WTC11 (cell line): ENCODE data around the gene MAPKAPK3. TPM values are rescaled to one million over a fixed set of nuclear protein-coding genes. Genes with fewer than 3 reads are reported as not detected.

Source experiments
- ATAC-seq: fragments of 200-7000 bp; cut with Tn5 transposase; 2 replicates; pipeline ENCODE4 v1.10.0; 2021; ENCODE audit warnings: mild to moderate bottlenecking, moderate library complexity
- CTCF ChIA-PET: fragments of 300-600 bp; sonication (Branson Sonifier 250); formaldehyde crosslinking; loops from one replicate; lab custom pipeline; 2021; ENCODE audit warnings: antibody characterized with exemption; lab: Charles Lee
- POLR2A ChIA-PET: fragments of 350-600 bp; sonication (Branson Sonifier 250); formaldehyde crosslinking; loops from one replicate; lab custom pipeline; 2021; ENCODE audit warnings: antibody characterized with exemption; lab: Charles Lee
- DNase-seq: peaks from one replicate; pipeline ENCODE4 v3.0.0; 2021; ENCODE audit warnings: low spot score
- H3K27ac Mint-ChIP-seq: 2 replicates; pipeline ENCODE4 v1.8.0; 2021; ENCODE audit warnings: mixed read lengths
- H3K27me3 Mint-ChIP-seq: 2 replicates; pipeline ENCODE4 v1.8.0; 2021; ENCODE audit warnings: low read depth, mild to moderate bottlenecking, moderate library complexity, mixed read lengths
- H3K36me3 Mint-ChIP-seq: 2 replicates; pipeline ENCODE4 v1.8.0; 2021; ENCODE audit warnings: mixed read lengths
- H3K4me1 Mint-ChIP-seq: 2 replicates; pipeline ENCODE4 v1.8.0; 2022; ENCODE audit warnings: mixed read lengths
- H3K4me3 Mint-ChIP-seq: 2 replicates; pipeline ENCODE4 v1.8.0; 2021; ENCODE audit warnings: mild to moderate bottlenecking, moderate library complexity, mixed read lengths
- H3K9me3 Mint-ChIP-seq: 2 replicates; pipeline ENCODE4 v1.8.0; 2021; ENCODE audit warnings: mixed read lengths
- ATF6 ChIP-seq: sonication (generic); formaldehyde crosslinking; IDR thresholded peaks from 2 replicates; pipeline ENCODE4 v1.8.1; 2023; ENCODE audit warnings: mild to moderate bottlenecking, missing genetic modification reagents
- CREM ChIP-seq: sonication (generic); formaldehyde crosslinking; IDR thresholded peaks from 2 replicates; pipeline ENCODE4 v1.8.1; 2022; ENCODE audit warnings: mild to moderate bottlenecking, missing genetic modification reagents, moderate library complexity
- IRF2 ChIP-seq: sonication (generic); formaldehyde crosslinking; IDR thresholded peaks from 2 replicates; pipeline ENCODE4 v1.8.0; 2022; ENCODE audit warnings: low read depth, missing genetic modification reagents, borderline replicate concordance
- JAZF1 ChIP-seq: fragments of 250-450 bp; sonication (Bioruptor Pico); IDR thresholded peaks from 2 replicates; pipeline ENCODE4 v1.9.0; 2021; ENCODE audit warnings: moderate library complexity, mild to moderate bottlenecking, inconsistent platforms
- KAT7 ChIP-seq: sonication (generic); formaldehyde crosslinking; IDR thresholded peaks from 2 replicates; pipeline ENCODE4 v1.8.1; 2023; ENCODE audit warnings: missing genetic modification reagents, mild to moderate bottlenecking, borderline replicate concordance
- MLX ChIP-seq: sonication (generic); formaldehyde crosslinking; IDR thresholded peaks from 2 replicates; pipeline ENCODE4 v1.8.1; 2023; ENCODE audit warnings: mild to moderate bottlenecking, missing genetic modification reagents, moderate library complexity
- NFATC4 ChIP-seq: fragments of 250-450 bp; sonication (Bioruptor Pico); IDR thresholded peaks from 2 replicates; pipeline ENCODE4 v1.9.0; 2021; ENCODE audit warnings: mild to moderate bottlenecking
- NFYB ChIP-seq: sonication (generic); formaldehyde crosslinking; conservative IDR thresholded peaks from 2 replicates; pipeline ENCODE4 v1.8.0; 2022; ENCODE audit warnings: low read depth, missing genetic modification reagents
- OVOL2 ChIP-seq: fragments of 250-450 bp; sonication (Bioruptor Pico); IDR thresholded peaks from 2 replicates; pipeline ENCODE4 v1.9.0; 2021; ENCODE audit warnings: mild to moderate bottlenecking, borderline replicate concordance
- PRDM15 ChIP-seq: sonication (generic); formaldehyde crosslinking; IDR thresholded peaks from 2 replicates; pipeline ENCODE4 v1.8.0; 2022; ENCODE audit warnings: missing genetic modification reagents
- SMAD4 ChIP-seq: sonication (generic); formaldehyde crosslinking; IDR thresholded peaks from 2 replicates; pipeline ENCODE4 v1.8.0; 2022; ENCODE audit warnings: mild to moderate bottlenecking, missing genetic modification reagents
- SP1 ChIP-seq: sonication (generic); formaldehyde crosslinking; conservative IDR thresholded peaks from 2 replicates; pipeline ENCODE4 v1.8.1; 2022; ENCODE audit warnings: missing genetic modification reagents
- STAT6 ChIP-seq: sonication (generic); formaldehyde crosslinking; conservative IDR thresholded peaks from 2 replicates; pipeline ENCODE4 v1.8.1; 2023; ENCODE audit warnings: mild to moderate bottlenecking, low read depth, missing genetic modification reagents, moderate library complexity
- ZNF232 ChIP-seq: sonication (generic); formaldehyde crosslinking; IDR thresholded peaks from 2 replicates; pipeline ENCODE4 v1.8.0; 2022; ENCODE audit warnings: mild to moderate bottlenecking, missing genetic modification reagents
- ZNF263 ChIP-seq: sonication (generic); formaldehyde crosslinking; IDR thresholded peaks from 2 replicates; pipeline ENCODE4 v1.8.1; 2022; ENCODE audit warnings: low read depth, mild to moderate bottlenecking, moderate library complexity, missing genetic modification reagents
- ZNF281 ChIP-seq: sonication (generic); formaldehyde crosslinking; IDR thresholded peaks from 2 replicates; pipeline ENCODE4 v1.8.0; 2023; ENCODE audit warnings: mild to moderate bottlenecking, missing genetic modification reagents
- ZNF425 ChIP-seq: fragments of 250-450 bp; sonication (Bioruptor Pico); conservative IDR thresholded peaks from 2 replicates; pipeline ENCODE4 v1.9.0; 2021; ENCODE audit warnings: mild to moderate bottlenecking
- ZSCAN18 ChIP-seq: fragments of 250-450 bp; sonication (Bioruptor Pico); IDR thresholded peaks from 2 replicates; pipeline ENCODE4 v2.1.2; 2022; ENCODE audit warnings: mild to moderate bottlenecking, moderate library complexity
- total RNA-seq: library from RNA; stranded (reverse); gene quantifications from 3 replicates; pipeline ENCODE4 v1.2.3, GENCODE V29; 2021

Gene MAPKAPK3
- total RNA-seq, 1 experiment from 2014 or later, result 60.2 TPM

GRCh38 chr3:50661321-50661837 lies 44.4 kb downstream of the MAPKAPK3 start:
- POLR2A ChIA-PET, result no interaction called here
- DNase-seq (no peak), ATAC-seq (no peak)
- peaks cover 3% of the 10 kb centered on the region; the same call in 1 of the 2 replicates for H3K27me3 Mint-ChIP-seq
- CTCF ChIA-PET, result no interaction called here
- H3K36me3 Mint-ChIP-seq, result no peaks in the 10 kb centered on the region
- H3K9me3 Mint-ChIP-seq, result no peaks in the 10 kb centered on the region
- peaks cover under 1% of the 10 kb centered on the region; the same call in 1 of the 2 replicates for H3K4me1 Mint-ChIP-seq
- H3K4me3 Mint-ChIP-seq, result no peak overlapping the region
- TF ChIP-seq ATF6 (CRISPR knock-in tag) (no peak), NFATC4 (CRISPR knock-in tag) (no peak), SP1 (CRISPR knock-in tag) (no peak), IRF2 (CRISPR knock-in tag) (no peak), KAT7 (CRISPR knock-in tag) (no peak), MLX (CRISPR knock-in tag) (no peak), JAZF1 (no peak), ZNF425 (CRISPR knock-in tag) (no peak), STAT6 (no peak), PRDM15 (CRISPR knock-in tag) (no peak), CREM (CRISPR knock-in tag) (no peak)
- H3K27ac Mint-ChIP-seq, result no peak overlapping the region

- ChIA-PET CTCF (interaction anchor here (0.7 to 2.6 kb wide), 6 partner anchors 10 to 223 kb away, joined by 3 to 16 read pairs (median 4); partner anchors contain the start of gene CISH), POLR2A (interaction anchor here (0.7 kb wide), 1 partner anchor 301 kb away, joined by 3 read pairs; no protein-coding TSS in a partner anchor)
- Mint-ChIP-seq H3K36me3 (no peaks in the 10 kb centered on the region), H3K9me3 (no peaks in the 10 kb centered on the region), H3K4me1 (peaks cover 10% of the 10 kb centered on the region), H3K4me3 (no peak overlapping the region), H3K27ac (no peak overlapping the region), H3K27me3 (0 out of 2 replicates have a peak, but pooled peaks cover 2% of the 10 kb centered on the region)
- peak; percentile 3 for DNase-seq
- ATAC-seq, result no peak
- TF ChIP-seq ZNF281 (CRISPR knock-in tag) (no peak), OVOL2 (CRISPR knock-in tag) (no peak), ZNF232 (CRISPR knock-in tag) (no peak), SMAD4 (CRISPR knock-in tag) (no peak), NFYB (no peak), ZNF263 (CRISPR knock-in tag) (no peak), ZSCAN18 (CRISPR knock-in tag) (no peak)
Measured at GRCh38 chr3:50662408-50662807, 45.5 kb downstream of the MAPKAPK3 start.
